KBM-7 (cell line): ENCODE data around the gene HOXB3.

ENCODE experiments used
- DNase-seq: peaks from one replicate; pipeline ENCODE4 v3.0.0-alpha.2; 2015
- in situ Hi-C: fragments of 300-500 bp; cut with MboI; formaldehyde crosslinking; loops from 2 replicates; pipeline ENCODE4 v1.14.3; 2020; ENCODE audit warnings: low sequenced_read_pairs, low pct_unique_long_range_greater_than_20kb, mixed read lengths

The HOXB3 gene

DNA sequence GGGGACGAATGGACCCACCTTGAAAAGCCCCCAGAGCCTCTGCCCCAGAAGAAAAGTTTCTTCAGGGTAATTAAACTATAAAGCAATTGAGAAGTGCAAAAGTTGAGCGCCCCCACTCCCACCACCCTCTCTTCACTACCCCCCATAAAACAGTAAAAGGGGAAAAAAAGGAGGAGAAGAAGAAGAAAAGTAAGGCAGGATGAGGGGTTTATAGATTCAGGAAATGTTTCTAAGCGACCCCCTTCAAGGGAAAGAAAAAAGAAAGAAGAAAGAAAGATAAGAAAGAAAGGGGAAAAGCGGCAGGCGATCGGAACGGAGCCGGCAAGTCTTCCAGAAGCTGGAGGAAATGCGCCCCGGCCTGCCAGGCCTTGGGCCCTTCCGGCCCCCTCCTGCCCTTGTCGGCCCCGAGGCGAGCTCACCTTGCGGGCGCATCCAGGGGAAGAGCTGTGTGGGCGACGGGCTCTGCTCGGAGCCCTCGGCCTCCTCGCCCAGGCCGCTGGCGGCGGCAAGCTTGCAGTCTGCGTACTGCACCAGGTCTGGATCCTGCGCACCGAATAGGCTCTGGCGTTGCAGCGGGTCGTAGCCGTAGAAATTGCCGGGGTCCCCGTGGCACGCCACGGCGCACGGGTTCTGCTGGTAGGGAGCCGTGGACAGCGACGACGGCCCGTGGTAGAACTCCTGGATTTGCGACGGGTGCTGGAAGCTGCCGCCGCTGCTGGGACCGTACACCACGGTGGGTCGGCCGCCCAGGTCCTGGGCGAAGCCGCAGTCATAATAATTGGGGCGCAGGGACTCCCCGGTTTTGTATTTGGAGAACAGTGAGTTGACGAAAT is 24.0 kb upstream of the HOXB3 start:
- no peak for DNase-seq
- in situ Hi-C loops = no loop called here

DNA sequence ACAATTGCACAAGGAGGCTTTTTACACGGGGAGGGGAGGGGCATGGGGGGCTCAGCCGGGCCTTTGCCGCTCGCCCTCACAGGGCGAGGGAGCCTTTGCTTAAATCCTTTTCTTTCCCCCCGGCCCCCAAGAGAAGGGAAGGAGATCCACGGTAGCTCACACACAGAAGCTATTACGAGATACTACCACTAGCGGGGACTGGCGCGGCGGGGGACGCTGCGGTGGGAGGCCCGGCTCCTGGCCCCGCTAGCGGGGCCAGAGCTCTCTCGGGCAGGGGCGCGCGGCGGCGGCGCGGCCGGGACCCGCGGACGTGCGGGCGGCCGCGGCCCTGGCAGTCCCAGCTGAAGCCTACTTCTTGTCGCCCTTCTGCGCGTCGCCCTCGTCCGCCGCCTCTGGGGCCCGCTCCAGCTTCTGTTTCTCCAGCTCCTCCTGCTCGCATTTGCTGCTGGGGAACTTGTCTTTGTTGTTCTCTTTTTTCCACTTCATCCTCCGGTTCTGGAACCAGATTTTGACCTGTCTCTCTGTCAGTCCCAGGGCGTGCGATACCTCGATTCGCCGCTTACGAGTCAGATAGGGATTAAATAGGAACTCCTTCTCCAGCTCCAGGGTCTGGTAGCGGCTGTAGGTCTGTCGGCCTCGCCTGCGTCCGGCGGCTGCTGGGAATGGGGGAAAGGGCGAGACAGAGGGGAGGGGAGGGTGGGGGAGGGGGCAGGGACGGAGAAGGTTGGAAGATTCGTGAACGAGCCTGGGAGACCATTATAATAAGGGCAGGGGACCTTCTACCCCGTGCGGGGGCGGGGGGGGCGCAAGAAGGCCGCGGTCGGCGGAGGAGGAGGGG is 23.0 kb upstream of the HOXB3 start:
- DNase-seq = peak; percentile 40
- in situ Hi-C loops = no loop called here

DNA sequence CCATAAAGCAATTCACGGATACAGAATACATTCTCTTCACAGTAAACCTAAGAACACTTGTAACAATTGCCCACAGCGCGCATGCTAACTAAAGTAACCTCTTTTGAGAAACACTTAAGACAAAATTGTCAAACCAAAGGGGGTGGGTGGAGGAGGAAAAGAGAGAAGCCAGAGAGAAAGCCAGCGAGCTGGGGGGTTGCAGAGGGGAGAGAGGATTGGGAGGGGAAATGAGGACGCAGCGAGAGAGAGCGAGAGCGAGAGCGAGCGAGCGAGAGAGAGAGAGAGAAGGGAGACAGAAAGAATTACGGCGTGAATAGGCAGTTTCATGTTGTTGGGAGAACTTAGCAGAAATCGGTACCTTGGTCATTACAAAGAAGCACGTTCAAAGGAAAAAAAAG is 22.4 kb upstream of the HOXB3 start:
- DNase-seq = no peak
- in situ Hi-C loops = no loop called here

DNA sequence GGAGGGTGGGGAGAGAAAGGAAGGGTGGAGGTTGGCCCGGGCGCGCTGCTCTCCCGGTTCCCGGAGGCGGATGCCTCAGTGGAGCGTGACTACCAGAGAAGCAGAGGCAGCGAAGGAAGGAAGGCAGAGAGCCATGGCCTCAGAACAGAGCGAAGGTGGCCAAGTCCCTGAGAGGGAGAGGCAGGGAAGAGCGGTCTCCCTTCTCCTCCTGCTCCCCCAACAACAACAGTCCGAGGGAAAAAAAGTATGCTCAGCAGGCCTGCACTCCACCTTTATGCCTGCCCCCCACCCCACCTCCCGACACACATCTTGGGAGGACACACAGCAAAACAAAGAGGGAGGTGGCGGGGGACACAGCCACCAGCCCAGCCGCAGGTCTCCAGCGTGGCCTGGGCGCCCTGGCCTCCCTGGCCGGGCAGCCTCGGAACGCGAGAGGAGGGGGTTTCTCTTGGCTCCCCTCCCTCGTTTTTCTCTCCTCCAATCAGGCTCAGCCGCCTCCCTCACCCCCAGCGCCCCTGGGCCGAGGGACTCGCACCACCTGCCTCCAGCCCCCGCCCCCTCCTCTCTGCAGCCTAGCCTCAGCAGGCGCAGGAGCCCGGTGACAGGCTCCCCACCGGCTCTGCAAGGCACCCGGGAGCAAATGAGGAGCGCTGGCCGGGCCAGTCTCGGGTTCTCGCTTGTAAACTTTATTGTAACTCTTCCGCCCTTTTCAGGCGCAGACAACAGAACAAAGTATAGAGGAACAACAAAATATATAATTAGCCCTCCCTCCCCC is 21.8 kb upstream of the HOXB3 start:
- DNase-seq = no peak
- in situ Hi-C loops = no loop called here

DNA sequence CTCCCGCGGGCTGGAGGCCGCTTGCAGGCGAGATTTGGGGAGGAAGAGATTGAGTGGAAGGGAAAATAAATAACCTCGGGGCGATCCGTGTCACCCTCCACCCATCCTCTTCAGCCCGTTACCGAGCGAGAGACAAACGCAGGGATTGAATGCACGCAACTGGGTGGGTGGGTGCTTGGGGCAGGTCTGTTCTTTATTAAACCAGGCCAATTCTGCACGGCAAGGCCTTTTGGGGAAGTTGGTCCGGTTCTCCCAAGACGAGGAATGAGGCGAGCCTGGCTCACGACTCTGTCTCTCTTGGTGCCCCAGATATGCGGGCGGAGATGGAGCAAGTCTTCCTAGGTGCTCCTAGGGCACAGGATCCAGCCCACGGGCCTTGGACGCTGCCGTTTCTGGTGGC is 21.2 kb upstream of the HOXB3 start:
- in situ Hi-C loops = no loop called here
- DNase-seq = no peak

DNA sequence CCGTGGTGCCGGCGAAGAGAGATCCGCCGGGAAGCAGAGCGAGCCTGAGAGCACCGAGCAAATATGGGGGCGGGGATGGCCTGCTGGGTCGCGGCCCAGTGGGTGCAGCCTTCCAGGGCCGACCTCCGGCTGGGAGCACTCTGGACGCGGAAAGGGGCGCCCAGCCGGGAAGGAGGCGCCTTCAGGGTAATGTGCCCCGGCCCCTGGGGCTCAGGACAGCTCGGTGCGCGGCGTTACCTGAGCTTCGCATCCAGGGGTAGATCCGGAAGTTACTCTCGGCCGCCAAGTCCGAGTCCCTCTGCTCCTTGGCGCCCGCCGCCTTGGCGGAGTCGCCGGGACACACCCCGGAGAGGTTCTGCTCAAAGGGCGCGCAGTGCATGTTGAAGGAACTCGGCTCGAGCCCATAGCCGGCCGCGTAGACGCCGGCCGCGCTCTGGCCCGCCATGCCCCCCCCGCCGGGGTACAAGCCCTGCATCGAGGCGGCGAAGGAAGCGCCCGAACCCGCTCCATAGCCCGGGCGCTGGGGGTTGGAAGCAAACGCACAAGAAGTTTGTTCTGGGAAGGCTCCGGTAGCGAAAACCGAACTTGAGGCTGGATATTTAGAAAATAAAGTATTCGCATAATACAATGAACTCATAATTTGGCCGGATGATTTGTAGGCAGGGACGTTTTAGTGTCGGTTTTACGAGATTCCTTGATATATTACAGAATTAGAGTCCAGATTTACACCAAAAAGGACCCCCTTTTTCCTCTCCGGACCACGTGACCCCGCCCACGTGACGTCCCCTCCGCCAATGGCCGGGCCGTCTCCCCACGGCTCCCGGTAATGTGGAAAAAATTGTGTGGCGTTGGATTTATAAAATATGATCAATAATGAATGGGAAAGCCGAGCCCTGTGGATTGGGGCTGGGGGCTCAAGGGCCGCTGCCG is 20.5 kb upstream of the HOXB3 start, which contains the start of gene HOXB7:
HOXB7 (minus strand) TSS at position 736 of the 930 bp plus-strand sequence; CDS start at position 637, 99 bp downstream.
- DNase-seq = no peak
- in situ Hi-C loops = no loop called here

DNA sequence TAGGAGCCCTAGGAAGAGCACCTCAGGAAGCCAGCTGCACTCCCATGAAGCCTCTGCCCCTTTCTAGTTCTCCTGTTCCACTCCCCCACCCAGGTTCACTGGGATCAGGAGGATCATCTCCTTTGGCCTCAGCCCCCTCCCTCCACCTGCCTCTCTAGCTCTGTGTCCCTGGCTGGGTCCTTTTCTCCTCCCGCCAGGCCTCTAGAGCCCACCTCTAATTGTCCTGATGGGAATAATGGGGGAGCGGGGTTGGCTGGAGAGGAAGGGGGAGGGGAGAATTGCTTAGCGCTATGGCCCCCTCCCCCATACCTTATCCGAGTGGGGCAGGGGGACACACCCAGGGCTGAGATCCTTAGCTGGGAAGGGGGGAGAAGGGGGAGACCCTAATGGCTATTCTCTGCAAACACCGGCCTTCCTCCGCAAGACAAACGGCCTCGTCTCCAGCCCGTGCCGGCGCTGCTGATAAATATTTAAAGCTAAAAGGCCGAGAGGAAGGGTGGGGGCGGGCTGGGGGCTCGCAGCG is 19.8 kb upstream of the HOXB3 start:
- no peak for DNase-seq
- in situ Hi-C loops = no loop called here

DNA sequence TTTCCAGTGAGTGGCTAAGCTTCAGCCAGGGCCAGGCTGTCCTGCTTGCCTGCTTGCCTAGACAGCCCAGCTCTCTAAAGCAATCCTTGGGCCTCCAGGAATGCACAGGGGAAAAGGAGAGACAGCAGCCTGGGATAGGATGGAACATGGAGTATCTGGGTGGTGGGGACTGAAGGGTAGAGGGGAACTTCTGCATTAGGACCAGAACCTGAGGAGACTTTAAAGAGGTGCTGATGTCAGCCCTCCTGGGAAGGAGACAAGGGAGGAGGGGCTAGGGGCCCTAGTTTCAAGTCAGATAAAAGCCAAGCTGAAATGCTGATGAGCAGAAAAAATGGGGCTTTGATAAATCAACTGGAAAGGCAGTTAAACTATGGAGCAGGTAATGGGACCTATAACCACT is 19.0 kb upstream of the HOXB3 start:
- DNase-seq = no peak
- in situ Hi-C loops = no loop called here

DNA sequence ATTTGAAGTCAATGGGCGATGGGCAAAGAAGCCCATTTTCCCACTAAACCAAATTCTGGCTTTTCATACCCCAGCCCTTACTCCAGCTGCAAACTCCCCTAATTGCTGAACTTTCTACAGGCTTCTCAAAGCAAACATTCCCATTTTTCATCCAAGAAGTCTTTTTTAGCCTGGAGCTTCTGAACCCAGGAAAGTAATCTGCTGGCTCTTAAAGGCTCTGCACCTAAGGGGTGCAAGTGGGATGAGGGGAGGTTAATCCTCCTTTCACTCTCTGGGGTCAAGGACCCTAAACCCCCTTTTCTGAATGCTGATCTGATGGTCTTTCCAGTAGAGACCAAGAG is 18.4 kb upstream of the HOXB3 start:
- in situ Hi-C loops = no loop called here
- DNase-seq = no peak

DNA sequence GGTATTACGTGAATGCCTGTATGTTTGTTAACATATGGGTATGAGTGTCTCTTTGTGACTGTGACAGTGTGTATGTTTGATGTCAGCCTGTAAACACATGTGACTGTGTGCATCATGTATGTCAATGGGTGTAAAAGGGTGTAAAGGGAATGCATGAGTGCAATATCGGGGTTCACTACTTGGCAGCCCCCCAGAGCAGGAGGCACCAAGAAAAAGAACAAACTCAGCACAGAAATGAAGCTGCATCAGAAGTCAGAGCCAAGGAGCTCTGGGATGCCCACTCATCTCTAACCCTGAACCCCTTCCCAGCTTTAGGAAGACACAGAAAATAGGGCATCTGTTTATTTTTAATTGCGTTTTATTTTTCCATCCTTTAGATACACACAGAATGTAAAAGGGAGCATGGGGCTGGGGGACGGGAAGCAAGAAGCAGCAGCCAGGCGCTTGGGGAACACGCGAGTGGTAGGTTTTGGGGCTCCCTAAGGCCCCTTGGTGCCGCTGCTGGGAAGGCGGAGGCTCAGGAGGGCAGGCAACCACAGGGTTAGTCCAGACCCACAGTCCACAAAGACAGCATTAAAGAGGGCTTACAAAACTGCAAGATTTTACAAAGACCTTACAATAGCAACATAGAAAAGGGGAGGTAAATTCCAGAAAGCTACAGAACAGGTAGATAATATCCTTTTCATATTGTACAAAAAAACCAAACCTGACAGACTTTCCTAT is 17.0 kb upstream of the HOXB3 start:
- in situ Hi-C loops = no loop called here
- DNase-seq = no peak

DNA sequence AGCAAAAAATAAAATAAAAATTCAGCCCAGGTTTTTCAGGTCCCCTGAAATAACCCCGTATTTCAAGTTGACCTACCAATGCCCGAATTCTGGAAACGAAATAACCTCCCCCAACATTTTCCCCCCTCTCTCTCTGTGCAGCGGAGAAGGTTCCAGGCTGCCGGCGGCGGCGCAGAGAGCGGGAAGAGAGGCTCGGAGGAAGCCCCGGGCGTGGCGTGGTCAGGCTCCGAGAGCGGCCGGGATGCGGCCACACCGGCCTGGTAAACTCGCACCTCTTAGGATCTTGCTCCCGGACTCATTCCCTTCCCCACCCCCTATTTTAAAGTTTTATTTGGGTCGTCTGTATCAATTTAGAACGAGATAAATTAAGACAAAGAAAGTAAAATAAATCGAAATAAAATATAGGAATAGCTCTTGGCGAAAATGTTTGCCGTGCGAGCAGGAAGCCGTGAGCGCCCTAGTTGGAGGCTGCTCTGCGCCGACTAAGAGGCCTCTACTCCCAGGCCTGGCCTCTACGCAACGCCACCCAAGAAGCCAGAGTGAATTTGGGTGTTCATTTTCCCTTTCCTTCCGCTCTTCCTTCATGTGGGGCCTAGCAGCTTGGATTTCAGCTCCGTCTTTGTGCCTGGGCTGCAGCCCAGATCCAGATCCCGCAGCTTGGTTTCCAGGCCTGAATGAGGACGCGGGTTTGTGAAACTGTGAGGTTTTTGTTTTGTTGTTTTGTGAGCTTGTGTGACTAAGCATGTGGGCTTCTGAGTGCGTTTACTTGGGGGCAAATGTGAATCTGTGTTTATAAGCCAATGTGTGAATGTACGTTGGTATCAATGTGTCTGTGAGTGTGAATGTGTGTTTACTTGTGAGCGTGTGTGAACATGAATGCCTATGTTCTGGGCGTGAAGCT is 16.2 kb upstream of the HOXB3 start:
- in situ Hi-C loops = no loop called here
- no peak for DNase-seq

DNA sequence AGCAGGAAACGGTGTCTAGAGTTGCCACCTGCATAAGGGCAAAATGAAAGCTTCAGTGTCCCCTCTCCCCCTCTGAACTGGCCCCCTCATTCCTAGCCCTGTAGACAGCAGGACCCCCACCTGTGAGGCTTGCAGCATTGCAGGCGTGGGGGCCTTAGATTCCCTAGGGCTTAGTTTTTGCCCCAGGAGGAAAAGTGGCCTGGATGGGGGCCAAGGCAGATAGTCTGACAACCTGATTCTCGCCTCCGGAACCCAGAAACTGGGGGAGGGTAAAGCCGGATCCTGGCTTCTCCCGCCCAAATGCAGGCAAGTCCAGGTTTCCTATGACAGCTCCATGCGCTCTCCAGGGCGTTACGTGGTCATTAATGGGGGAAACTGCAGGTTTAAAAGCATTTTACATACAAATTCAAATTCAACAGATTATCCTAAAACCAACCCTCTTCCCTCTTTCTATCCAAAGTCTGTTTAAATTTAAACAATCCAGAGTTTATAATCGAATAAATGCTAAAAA is 15.4 kb upstream of the HOXB3 start:
- no peak for DNase-seq
- in situ Hi-C loops = no loop called here

DNA sequence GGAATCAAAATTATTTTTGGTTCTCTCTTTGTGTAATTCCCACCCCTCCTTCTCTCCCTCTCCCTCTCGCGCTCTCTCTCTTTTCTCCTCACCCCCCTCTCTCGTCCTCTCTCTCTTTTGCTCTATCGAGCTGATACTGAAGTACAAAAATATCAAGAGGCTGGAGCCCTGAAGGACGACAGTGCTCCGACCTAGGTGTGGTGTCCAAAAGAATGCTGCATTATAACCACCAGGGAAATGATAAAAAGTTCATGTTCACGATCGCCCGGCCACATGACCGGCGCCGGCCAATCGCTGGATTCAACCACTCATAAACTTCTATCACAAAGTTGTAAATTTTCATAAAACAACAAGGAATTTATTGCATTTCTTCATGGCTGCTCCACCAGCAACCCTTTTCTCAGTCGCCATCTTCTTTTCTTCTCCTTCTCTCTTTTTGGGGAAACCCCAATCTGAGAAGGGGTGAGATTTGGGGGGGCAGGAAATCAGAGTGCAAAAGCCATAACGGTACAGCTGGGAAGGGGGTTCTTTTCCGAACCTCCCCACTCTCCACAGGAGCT is 14.8 kb upstream of the HOXB3 start, which contains the start of gene HOXB6:
HOXB6 (minus strand) TSS at position 217 of the 560 bp plus-strand sequence. CDS start 6,836 bp downstream, outside the sequence.
- in situ Hi-C loops = no loop called here
- no peak for DNase-seq

DNA sequence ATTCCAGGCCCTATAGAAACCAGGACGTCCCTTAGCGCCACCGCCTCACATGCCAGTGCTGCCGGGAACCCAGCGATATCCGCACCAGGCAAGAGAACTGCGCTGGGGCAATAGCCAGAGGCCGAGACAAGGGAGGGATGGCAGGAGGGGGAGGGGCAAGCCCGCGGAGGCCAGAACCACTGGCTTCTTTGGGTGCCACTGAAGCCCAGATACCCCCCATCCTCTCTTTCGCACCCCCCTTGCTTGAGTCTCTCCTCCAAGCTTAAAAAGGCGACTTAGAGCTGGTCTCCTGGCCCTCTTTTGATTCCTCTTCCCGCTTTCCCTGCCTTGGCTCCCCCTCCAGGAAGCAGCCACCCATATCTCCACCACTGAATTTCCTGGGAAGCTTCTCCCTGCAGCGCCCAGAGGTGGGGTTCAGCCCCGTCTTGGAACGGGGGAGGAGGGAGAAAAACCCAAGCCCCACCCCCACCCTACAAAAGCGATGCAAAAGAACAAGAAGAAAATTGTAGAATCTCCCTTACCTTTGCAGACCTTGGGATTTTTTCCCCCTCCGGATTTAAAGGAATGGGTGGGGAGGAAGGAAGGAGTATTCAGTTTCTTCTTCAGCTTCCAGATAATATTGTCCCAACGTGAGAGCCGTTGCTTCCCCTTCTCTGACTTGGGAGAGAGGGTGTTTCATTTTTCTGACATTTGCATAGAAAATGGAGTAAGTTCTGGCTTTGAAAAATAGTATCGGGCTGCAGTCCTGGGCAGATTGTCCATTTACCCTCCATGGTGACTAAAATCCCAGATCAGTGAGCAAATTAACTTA is 14.1 kb upstream of the HOXB3 start:
- no peak for DNase-seq
- in situ Hi-C loops = no loop called here

DNA sequence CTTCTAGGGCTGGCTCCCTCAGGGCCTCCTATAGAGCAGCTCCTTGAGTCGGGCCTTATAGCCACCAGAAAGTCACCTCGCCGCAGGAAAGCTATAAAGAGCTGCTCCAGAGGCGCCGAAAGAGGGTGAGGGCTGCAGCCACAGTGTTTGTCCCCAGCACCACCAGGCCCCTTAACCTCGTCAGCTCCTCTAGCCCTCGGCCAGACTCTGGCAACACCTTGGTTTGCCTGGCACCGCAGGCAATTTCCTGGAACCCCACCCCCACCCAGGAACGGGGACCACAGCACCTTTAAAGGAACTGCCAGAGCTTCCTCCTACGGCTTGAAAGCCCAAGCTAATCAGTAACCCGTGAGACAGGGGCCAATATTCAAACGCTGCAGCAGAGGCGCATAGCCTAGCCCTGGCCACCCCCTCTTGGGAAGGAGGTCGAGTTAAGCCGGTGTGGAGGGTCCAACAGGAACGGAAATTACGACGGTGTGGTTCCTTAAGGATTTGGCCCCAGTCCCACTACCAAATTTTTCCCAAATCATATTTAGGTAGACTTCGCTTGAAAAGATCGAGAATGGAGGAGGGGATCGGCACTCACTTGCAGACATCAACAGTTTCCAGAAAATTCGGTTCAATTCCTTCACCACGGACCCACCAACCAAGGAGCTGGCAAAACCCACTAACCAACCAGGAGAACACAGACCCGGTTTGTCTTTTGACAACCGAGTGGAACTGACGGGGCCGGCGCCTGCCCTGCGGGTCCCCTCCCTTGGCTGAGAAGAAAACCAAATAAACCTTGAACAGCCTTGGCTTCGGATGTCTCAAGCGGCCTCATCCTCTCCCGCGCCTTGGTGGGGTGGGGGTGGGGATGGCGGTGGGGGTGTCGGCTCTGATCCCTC is 11.7 kb upstream of the HOXB3 start:
- no peak for DNase-seq

More for the DNA sequence above, 11.7 kb upstream of the HOXB3 start:
- in situ Hi-C loops = no loop called here
